ENCODE data around the gene ARHGAP6. TPM values are rescaled to one million over a fixed set of nuclear protein-coding genes. Genes with fewer than 3 reads are reported as not detected.

Gene ARHGAP6
- total and polyA plus RNA-seq, 9 of the 15 experiments (the other 6 are each of a cell fraction or from before 2014, with no cell fraction given) = 12.5 to 63.6 (median 41.8) TPM

- peak; percentile 71; the same call in 1 of the 2 replicates for TF ChIP-seq ZBTB40 (IDR thresholded peaks at IDR 0.05)
- TF ChIP-seq ZBTB40 (CRISPR knock-in tag; IDR thresholded peaks at IDR 0.05) = no peak
- TF ChIP-seq MEIS2 (IDR thresholded peaks at IDR 0.05; ENCODE audit: partially characterized antibody) = peak; percentile 54
- TF ChIP-seq, protein P1, sequence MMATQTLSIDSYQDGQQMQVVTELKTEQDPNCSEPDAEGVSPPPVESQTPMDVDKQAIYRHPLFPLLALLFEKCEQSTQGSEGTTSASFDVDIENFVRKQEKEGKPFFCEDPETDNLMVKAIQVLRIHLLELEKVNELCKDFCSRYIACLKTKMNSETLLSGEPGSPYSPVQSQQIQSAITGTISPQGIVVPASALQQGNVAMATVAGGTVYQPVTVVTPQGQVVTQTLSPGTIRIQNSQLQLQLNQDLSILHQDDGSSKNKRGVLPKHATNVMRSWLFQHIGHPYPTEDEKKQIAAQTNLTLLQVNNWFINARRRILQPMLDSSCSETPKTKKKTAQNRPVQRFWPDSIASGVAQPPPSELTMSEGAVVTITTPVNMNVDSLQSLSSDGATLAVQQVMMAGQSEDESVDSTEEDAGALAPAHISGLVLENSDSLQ (IDR thresholded peaks at IDR 0.05) = peak; percentile 70
- TF ChIP-seq HNRNPK (IDR thresholded peaks at IDR 0.05; ENCODE audit: low read depth, low read length, poor library complexity, severe bottlenecking) = no peak
- TF ChIP-seq NCOA1 (IDR thresholded peaks at IDR 0.05; ENCODE audit: low read depth) = peak; percentile 60; the same call in 1 of the 2 replicates
- TF ChIP-seq, protein P2, sequence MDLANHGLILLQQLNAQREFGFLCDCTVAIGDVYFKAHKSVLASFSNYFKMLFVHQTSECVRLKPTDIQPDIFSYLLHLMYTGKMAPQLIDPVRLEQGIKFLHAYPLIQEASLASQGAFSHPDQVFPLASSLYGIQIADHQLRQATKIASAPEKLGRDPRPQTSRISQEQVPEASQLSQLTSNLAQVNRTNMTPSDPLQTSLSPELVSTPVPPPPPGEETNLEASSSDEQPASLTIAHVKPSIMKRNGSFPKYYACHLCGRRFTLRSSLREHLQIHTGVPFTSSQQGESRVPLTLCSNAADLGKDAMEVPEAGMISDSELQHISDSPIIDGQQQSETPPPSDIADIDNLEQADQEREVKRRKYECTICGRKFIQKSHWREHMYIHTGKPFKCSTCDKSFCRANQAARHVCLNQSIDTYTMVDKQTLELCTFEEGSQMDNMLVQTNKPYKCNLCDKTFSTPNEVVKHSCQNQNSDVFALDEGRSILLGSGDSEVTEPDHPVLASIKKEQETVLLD (IDR thresholded peaks at IDR 0.05) = peak; percentile 21; the same call in 1 of the 2 replicates
- peak in 1 of 3 experiments; percentile 72; a peak in 2 of 6 replicates for TF ChIP-seq ZBTB11 (CRISPR knock-in tag; IDR thresholded peaks at IDR 0.05)
- TF ChIP-seq CBFA2T2 (conservative IDR thresholded peaks at IDR 0.05) = peak; percentile 54
- no peak for TF ChIP-seq TAF15 (IDR thresholded peaks at IDR 0.05; ENCODE audit: low read depth, low read length)
- TF ChIP-seq TBL1XR1 (IDR thresholded peaks at IDR 0.05; ENCODE audit: low read length in 2 of 2) = 0 out of 4 replicates have a peak, but pooled peaks of 1 of the 2 experiments have one; percentile 8
Observed at GRCh38 chrX:11254417-11255109, 411.2 kb downstream of the ARHGAP6 start (continued).
